Body of pancreas (tissue), 4 donors: Measurements from ENCODE around the gene SIRPA.

ENCODE experiments used
- POLR2A ChIP-seq, 3 donors: fragments of 450-650 bp; IDR thresholded peaks; one replicate each; pipeline ENCODE4 v1.6.1; 2016; ENCODE audit warnings: antibody characterized with exemption in 3 of 3, mild to moderate bottlenecking in 2 of 3
- TF ChIP-seq, protein P1 (sequence below), 7 experiments: fragments of 450-650 bp in 4 of 7; fragments of 200-600 bp in 3 of 7; sonication (generic) in 3 of 7; IDR thresholded peaks; one replicate each; pipeline ENCODE4 v1.5.1; 2016 to 2019; ENCODE audit warnings: antibody characterized with exemption in 7 of 7

DNA sequence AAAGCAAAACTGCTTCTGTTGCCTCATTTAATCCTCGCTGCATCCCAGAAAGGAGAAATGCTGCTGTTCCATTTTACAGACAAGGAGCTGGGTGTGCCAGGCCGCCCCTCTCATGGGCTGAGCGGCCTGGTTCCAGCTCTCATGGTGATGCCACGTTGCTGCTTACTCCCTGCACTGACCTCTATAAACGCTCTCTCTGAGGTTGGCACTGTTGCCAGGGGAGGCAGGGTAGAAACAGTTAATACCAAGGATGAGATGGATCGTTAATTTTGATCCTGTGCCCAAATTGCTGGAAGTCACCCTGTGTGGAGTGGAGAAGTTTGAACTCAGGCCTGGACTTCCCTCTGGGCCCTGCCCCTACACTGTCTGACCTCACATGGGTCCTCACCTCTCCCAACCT, 25.6 kb downstream of the SIRPA start:
- no peak for TF ChIP-seq POLR2A (IDR thresholded peaks at IDR 0.05)
- TF ChIP-seq, protein P1, sequence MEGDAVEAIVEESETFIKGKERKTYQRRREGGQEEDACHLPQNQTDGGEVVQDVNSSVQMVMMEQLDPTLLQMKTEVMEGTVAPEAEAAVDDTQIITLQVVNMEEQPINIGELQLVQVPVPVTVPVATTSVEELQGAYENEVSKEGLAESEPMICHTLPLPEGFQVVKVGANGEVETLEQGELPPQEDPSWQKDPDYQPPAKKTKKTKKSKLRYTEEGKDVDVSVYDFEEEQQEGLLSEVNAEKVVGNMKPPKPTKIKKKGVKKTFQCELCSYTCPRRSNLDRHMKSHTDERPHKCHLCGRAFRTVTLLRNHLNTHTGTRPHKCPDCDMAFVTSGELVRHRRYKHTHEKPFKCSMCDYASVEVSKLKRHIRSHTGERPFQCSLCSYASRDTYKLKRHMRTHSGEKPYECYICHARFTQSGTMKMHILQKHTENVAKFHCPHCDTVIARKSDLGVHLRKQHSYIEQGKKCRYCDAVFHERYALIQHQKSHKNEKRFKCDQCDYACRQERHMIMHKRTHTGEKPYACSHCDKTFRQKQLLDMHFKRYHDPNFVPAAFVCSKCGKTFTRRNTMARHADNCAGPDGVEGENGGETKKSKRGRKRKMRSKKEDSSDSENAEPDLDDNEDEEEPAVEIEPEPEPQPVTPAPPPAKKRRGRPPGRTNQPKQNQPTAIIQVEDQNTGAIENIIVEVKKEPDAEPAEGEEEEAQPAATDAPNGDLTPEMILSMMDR (IDR thresholded peaks at IDR 0.05): no peak
